Measurements from ENCODE around the gene EDNRA. TPM values are rescaled to one million over a fixed set of nuclear protein-coding genes. Genes with fewer than 3 reads are reported as not detected.

The EDNRA gene
- total and polyA plus RNA-seq, 2 donors (not counting 3 experiments of a cell fraction or from before 2014, with no cell fraction given): 0.01 TPM; not detected in 1

DNA sequence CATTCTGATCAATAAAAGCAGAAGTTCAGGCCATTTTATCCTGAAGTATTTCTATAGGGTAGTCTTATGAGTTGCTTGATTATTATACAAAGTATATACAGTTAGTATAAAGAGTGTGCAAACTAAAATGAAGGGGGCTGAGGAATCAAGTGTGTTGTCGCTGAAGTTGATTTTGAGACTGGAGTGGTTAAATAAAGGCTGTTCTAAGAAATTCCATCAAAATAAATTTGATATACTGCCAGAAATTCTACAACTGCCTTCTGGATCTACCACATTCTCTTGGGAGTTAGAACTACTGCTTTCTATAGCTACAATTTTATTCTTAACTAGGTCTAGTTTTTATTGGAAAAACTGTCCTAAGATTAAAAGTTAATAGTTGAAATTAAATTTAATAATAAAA, 12.4 kb downstream of the EDNRA start:
- no peak overlapping the region for H3K4me3 ChIP-seq (replicated peaks in 1 of 3; ENCODE audit: insufficient read depth in 1 of 3, low read depth in 1 of 3, low read length in 3 of 3)
- H4K20me1 ChIP-seq (replicated peaks; ENCODE audit: control insufficient read depth, extremely low read depth, insufficient read depth, low read length): no peaks in the 10 kb centered on the region
- no TSS peak for BruUV-seq (replicated peaks)
- peaks cover 9% of the 10 kb centered on the region for H3K4me1 ChIP-seq (ENCODE audit: control insufficient read depth, extremely low read depth, insufficient read depth, low read length)
- DNase-seq (ENCODE audit: low read depth, low spot score): no peak
- no peaks in the 10 kb centered on the region for H3K9me1 ChIP-seq (replicated peaks; ENCODE audit: control insufficient read depth, extremely low read depth, insufficient read depth, low read length)
- no peak overlapping the region for H3K27ac ChIP-seq (ENCODE audit: insufficient read depth, low read depth, low read length)
- CTCF ChIA-PET: no interaction called here
- H3K36me3 ChIP-seq (ENCODE audit: control insufficient read depth in 2 of 2, extremely low read depth in 1 of 2, insufficient read depth in 2 of 2, low read length in 2 of 2): no peaks in the 10 kb centered on the region
- POLR2A ChIA-PET: no interaction called here
- H3K79me2 ChIP-seq (ENCODE audit: control insufficient read depth, insufficient read depth, low read length): no peaks in the 10 kb centered on the region
- no peak overlapping the region for H3K4me2 ChIP-seq (ENCODE audit: insufficient read depth, low read length)
- no peak overlapping the region for H2AFZ ChIP-seq (ENCODE audit: low read depth, low read length)
- H3K9me3 ChIP-seq (replicated peaks; ENCODE audit: control insufficient read depth, insufficient read depth, low read length): no peaks in the 10 kb centered on the region
- TF ChIP-seq, protein P1, sequence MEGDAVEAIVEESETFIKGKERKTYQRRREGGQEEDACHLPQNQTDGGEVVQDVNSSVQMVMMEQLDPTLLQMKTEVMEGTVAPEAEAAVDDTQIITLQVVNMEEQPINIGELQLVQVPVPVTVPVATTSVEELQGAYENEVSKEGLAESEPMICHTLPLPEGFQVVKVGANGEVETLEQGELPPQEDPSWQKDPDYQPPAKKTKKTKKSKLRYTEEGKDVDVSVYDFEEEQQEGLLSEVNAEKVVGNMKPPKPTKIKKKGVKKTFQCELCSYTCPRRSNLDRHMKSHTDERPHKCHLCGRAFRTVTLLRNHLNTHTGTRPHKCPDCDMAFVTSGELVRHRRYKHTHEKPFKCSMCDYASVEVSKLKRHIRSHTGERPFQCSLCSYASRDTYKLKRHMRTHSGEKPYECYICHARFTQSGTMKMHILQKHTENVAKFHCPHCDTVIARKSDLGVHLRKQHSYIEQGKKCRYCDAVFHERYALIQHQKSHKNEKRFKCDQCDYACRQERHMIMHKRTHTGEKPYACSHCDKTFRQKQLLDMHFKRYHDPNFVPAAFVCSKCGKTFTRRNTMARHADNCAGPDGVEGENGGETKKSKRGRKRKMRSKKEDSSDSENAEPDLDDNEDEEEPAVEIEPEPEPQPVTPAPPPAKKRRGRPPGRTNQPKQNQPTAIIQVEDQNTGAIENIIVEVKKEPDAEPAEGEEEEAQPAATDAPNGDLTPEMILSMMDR (IDR thresholded peaks at IDR 0.05; ENCODE audit: extremely low read depth in 1 of 2, insufficient read depth in 1 of 2, low read depth in 1 of 2, low read length in 2 of 2): no peak
- TF ChIP-seq POLR2A (IDR thresholded peaks at IDR 0.05; ENCODE audit: low read depth, low read length) (no peak), JUN (IDR thresholded peaks at IDR 0.05; ENCODE audit: borderline replicate concordance, insufficient read depth, insufficient read length, low read depth) (no peak)
- TF ChIP-seq, protein P2, sequence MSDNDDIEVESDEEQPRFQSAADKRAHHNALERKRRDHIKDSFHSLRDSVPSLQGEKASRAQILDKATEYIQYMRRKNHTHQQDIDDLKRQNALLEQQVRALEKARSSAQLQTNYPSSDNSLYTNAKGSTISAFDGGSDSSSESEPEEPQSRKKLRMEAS (IDR thresholded peaks at IDR 0.05; ENCODE audit: insufficient read depth, insufficient read length): no peak
- H3K9ac ChIP-seq (replicated peaks; ENCODE audit: extremely low read depth, insufficient read depth, low read length): no peak overlapping the region
- FAIRE-seq: no peak
- intact Hi-C loops (cut with micrococcal nuclease) (no loop called here), dilution Hi-C loops (cut with MboI; ENCODE audit: extremely low pct_ligation_motif_present, low sequenced_read_pairs) (no loop called here)
- peaks cover 0 to 6% of the 10 kb centered on the region in 2 experiments for H3K27me3 ChIP-seq (ENCODE audit: control insufficient read depth in 2 of 2, insufficient read depth in 2 of 2, low read length in 2 of 2)

DNA sequence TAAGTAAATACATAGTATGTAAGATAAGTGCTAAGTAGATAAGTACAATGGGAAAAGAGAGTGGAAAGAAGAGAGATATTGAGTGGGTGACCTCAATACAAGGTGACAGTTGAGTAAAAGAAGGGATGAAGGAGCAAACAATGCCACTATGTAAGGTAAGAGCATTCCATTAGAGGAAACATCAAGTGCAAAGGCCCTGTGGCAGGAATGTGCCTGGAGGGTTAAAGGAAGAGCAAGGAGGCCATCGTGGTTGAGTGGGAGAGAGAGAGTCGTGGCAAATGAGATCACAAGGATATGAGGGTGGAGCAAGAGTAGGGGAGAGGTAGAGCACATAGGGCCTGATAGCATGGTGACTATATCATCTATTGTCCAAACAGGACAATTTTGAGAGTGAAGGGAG, 13.4 kb downstream of the EDNRA start:
- peaks cover 0 to 6% of the 10 kb centered on the region in 2 experiments for H3K27me3 ChIP-seq (ENCODE audit: control insufficient read depth in 2 of 2, insufficient read depth in 2 of 2, low read length in 2 of 2)
- H3K4me1 ChIP-seq (ENCODE audit: control insufficient read depth, extremely low read depth, insufficient read depth, low read length): peaks cover 12% of the 10 kb centered on the region
- H3K4me3 ChIP-seq (replicated peaks in 1 of 3; ENCODE audit: insufficient read depth in 1 of 3, low read depth in 1 of 3, low read length in 3 of 3): no peak overlapping the region
- ChIA-PET CTCF (no interaction called here), POLR2A (no interaction called here)
- no peaks in the 10 kb centered on the region for H3K36me3 ChIP-seq (ENCODE audit: control insufficient read depth in 2 of 2, extremely low read depth in 1 of 2, insufficient read depth in 2 of 2, low read length in 2 of 2)
- H3K9me3 ChIP-seq (replicated peaks; ENCODE audit: control insufficient read depth, insufficient read depth, low read length): no peaks in the 10 kb centered on the region
- H3K9me1 ChIP-seq (replicated peaks; ENCODE audit: control insufficient read depth, extremely low read depth, insufficient read depth, low read length): no peaks in the 10 kb centered on the region
- H3K27ac ChIP-seq (ENCODE audit: insufficient read depth, low read depth, low read length): no peak overlapping the region
- no peak overlapping the region for H3K4me2 ChIP-seq (ENCODE audit: insufficient read depth, low read length)
- dilution Hi-C loops (cut with MboI; ENCODE audit: extremely low pct_ligation_motif_present, low sequenced_read_pairs) (no loop called here), intact Hi-C loops (cut with micrococcal nuclease) (no loop called here)
- no peaks in the 10 kb centered on the region for H3K79me2 ChIP-seq (ENCODE audit: control insufficient read depth, insufficient read depth, low read length)
- DNase-seq (ENCODE audit: low read depth, low spot score) (no peak), FAIRE-seq (no peak)
- no TSS peak for BruUV-seq (replicated peaks)
- no peak overlapping the region for H3K9ac ChIP-seq (replicated peaks; ENCODE audit: extremely low read depth, insufficient read depth, low read length)
- no peak overlapping the region for H2AFZ ChIP-seq (ENCODE audit: low read depth, low read length)
- TF ChIP-seq EZH2 (IDR thresholded peaks at IDR 0.05; ENCODE audit: borderline replicate concordance, low read depth, low read length, severe bottlenecking) (no peak), MYC (IDR thresholded peaks at IDR 0.05; ENCODE audit: low read depth, low read length) (no peak), JUN (IDR thresholded peaks at IDR 0.05; ENCODE audit: borderline replicate concordance, insufficient read depth, insufficient read length, low read depth) (no peak), POLR2AphosphoS5 (IDR thresholded peaks at IDR 0.05; ENCODE audit: insufficient read depth, low read depth, low read length) (no peak), FOS (IDR thresholded peaks at IDR 0.05; ENCODE audit: borderline replicate concordance, insufficient read depth, low read length) (no peak), POLR2A (IDR thresholded peaks at IDR 0.05; ENCODE audit: low read depth, low read length) (no peak), GATA2 (IDR thresholded peaks at IDR 0.05; ENCODE audit: insufficient read depth, insufficient read length, low read depth, low read length) (no peak)
- TF ChIP-seq, protein P2 (IDR thresholded peaks at IDR 0.05; ENCODE audit: insufficient read depth, insufficient read length): no peak
- TF ChIP-seq, protein P1 (IDR thresholded peaks at IDR 0.05; ENCODE audit: extremely low read depth in 1 of 2, insufficient read depth in 1 of 2, low read depth in 1 of 2, low read length in 2 of 2): no peak
- H4K20me1 ChIP-seq (replicated peaks; ENCODE audit: control insufficient read depth, extremely low read depth, insufficient read depth, low read length): no peaks in the 10 kb centered on the region
